Measurements from ENCODE around the gene GET4. TPM values are rescaled to one million over a fixed set of nuclear protein-coding genes. Genes with fewer than 3 reads are reported as not detected.
A peak's percentile ranks its signal among the peaks of the same experiment; 100 is the strongest.
"Not testable (repeated sequence)": the region's sequence is repeated elsewhere in the genome, so short reads cannot be mapped to it uniquely, and the experiment has no call there.

Gene GET4
- total RNA-seq, 1 experiment from 2014 or later = 44.8 TPM

DNA sequence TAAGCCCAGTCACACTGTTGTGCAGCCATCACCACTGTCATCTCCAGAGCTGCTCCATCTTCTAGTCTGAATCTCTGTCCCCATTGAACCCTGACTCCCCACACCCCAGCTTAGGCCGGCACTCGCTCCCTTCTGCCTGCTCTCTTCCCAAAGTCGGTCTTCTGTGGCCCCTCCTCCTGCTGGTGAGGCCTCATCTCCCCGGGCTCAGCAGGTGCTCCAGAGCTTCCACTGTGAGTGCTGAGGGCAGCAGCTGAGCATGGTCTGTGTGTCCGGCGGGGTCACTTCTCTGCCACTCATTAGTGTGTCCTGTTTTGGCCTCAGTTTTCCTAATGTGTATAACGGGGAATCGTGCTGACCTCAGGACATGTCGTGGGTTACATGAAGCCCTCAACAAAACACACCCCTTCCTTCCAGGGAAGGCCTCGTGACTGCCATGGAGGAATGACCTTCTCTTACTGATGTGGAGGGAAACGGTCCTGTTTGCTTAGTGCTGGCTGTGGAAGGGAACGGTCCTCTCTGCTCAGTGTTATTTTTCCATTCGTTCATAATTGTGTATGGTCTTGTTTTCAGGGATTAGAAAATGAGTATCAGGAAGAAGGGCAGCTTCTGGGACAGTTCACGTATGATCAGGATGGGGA lies 4.3 kb upstream of the GET4 start (continued):
- TF ChIP-seq FOSL1 (IDR thresholded peaks at IDR 0.05; ENCODE audit: low read depth) = no peak
- TF ChIP-seq, protein P1, sequence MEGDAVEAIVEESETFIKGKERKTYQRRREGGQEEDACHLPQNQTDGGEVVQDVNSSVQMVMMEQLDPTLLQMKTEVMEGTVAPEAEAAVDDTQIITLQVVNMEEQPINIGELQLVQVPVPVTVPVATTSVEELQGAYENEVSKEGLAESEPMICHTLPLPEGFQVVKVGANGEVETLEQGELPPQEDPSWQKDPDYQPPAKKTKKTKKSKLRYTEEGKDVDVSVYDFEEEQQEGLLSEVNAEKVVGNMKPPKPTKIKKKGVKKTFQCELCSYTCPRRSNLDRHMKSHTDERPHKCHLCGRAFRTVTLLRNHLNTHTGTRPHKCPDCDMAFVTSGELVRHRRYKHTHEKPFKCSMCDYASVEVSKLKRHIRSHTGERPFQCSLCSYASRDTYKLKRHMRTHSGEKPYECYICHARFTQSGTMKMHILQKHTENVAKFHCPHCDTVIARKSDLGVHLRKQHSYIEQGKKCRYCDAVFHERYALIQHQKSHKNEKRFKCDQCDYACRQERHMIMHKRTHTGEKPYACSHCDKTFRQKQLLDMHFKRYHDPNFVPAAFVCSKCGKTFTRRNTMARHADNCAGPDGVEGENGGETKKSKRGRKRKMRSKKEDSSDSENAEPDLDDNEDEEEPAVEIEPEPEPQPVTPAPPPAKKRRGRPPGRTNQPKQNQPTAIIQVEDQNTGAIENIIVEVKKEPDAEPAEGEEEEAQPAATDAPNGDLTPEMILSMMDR (IDR thresholded peaks at IDR 0.05 in 2 of 3, conservative IDR thresholded peaks at IDR 0.05 in 1 of 3; ENCODE audit: borderline replicate concordance in 1 of 3, insufficient read depth in 1 of 3, low read depth in 2 of 3, low read length in 2 of 3) = no peak
- TF ChIP-seq CBX3 (IDR thresholded peaks at IDR 0.05; ENCODE audit: low read depth) = no peak
- TF ChIP-seq RAD21 (IDR thresholded peaks at IDR 0.05; ENCODE audit: low read depth) = no peak
- no peak for TF ChIP-seq SP1 (IDR thresholded peaks at IDR 0.05; ENCODE audit: low read depth)
- TF ChIP-seq ZFX (IDR thresholded peaks at IDR 0.05) = no peak
- no peak for TF ChIP-seq EGR1 (IDR thresholded peaks at IDR 0.05; ENCODE audit: low read depth)
- TF ChIP-seq POLR2A (IDR thresholded peaks at IDR 0.05; ENCODE audit: borderline replicate concordance, extremely low read depth, insufficient read depth, insufficient read length) = no peak
- no peak for TF ChIP-seq SRF (IDR thresholded peaks at IDR 0.05; ENCODE audit: low read depth)
- no peak for TF ChIP-seq ZNF274 (IDR thresholded peaks at IDR 0.05; ENCODE audit: low read depth, low read length)

DNA sequence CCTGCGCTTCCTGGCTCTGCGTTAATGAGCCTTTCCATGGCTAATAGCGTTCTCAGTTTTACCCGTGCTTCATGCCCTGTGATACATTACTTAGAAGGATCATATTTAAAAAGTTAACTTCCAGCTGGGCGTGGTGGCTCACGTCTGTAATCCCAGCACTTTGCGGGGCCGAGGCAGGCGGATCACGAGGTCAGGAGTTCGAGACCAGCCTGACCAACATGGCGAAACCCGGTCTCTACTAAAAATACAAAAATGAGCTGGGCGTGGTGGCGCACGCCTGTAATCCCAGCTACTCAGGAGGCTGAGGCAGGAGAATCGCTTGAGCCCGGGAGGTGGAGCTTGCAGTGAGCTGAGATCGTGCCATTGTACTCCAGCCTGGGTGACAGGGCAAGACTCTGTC lies 3.7 kb upstream of the GET4 start:
- H3K79me2 ChIP-seq (ENCODE audit: insufficient read depth, low read length) = peaks cover 18% of the 10 kb centered on the region
- H3K9ac ChIP-seq (ENCODE audit: low read length); H3K9me2 ChIP-seq (ENCODE audit: insufficient read depth); H2AFZ ChIP-seq (ENCODE audit: low read depth, low read length, poor library complexity, severe bottlenecking); H4K20me1 ChIP-seq (ENCODE audit: insufficient read depth); H3K27me3 ChIP-seq (ENCODE audit: insufficient read depth, low read length); POLR2A ChIA-PET; ATAC-seq; DNase-seq (ENCODE audit: low read depth, low spot score); BruUV-seq (replicated peaks); H3K9me3 ChIP-seq (ENCODE audit: control insufficient read depth in 1 of 2, insufficient read depth in 1 of 2, low read depth in 1 of 2, low read length in 2 of 2); H3K4me2 ChIP-seq (ENCODE audit: low read length); H3K4me3 ChIP-seq (replicated peaks in 1 of 2; ENCODE audit: low read depth in 1 of 2, low read length in 2 of 2); RAD21 ChIA-PET (ENCODE audit: low non-redundant PET in 1 of 2, low total read pairs in 2 of 2, uncharacterized antibody in 2 of 2, unreplicated experiment in 2 of 2): not testable (repeated sequence)
- H3K4me1 ChIP-seq (ENCODE audit: control insufficient read depth in 1 of 2, insufficient read depth in 2 of 2, low read length in 2 of 2) = peaks cover 7 to 19% of the 10 kb centered on the region in 2 experiments; a peak in 3 of 4 replicates
- intact Hi-C loops (cut with micrococcal nuclease) = loop anchor here (1.0 to 5.0 kb wide), 2 partner anchors 86 to 550 kb away; no protein-coding TSS in a partner anchor
- peaks cover 21 to 28% of the 10 kb centered on the region in 2 experiments for H3K36me3 ChIP-seq (ENCODE audit: control insufficient read depth in 1 of 2, insufficient read depth in 2 of 2, low read length in 2 of 2)
- CTCF ChIA-PET = interaction anchor here (0.8 to 1.5 kb wide), 5 partner anchors 9 to 86 kb away, joined by 3 to 10 read pairs (median 6); no protein-coding TSS in a partner anchor
- 0 out of 2 replicates have a peak overlapping the region, but pooled peaks have one; percentile 16 for H3K27ac ChIP-seq (ENCODE audit: low read depth, low read length)
